ENCODE data around the gene CT47B1.
"Not testable (repeated sequence)": the region's sequence is repeated elsewhere in the genome, so short reads cannot be mapped to it uniquely, and the experiment has no call there.

CT47B1 gene

DNA sequence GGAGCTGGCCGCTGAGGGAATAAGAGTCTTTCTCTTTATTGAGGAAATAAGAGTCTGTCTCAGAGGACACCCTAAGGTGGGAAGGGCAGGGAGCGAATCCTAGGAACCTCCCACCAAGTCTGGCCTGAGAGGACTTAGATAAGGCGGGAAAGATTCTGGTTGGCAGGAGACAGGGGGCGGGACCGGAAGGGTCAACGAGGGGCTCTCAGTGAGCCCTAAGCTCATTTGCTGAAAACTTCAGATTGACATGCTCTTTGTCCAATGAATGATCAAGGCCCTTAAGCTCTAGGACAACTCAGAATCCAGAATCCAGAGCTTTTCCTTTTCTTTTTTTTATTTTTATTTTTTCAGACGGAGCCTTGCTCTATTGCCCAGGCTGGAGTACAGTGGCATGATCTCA is at the start of gene CT47B1:
TSS of gene CT47B1 (minus strand) at position 101 of the 400 bp plus-strand sequence. CDS start 196 bp downstream, outside the sequence.
- DNase-seq (ENCODE audit: low read depth in 2 of 3, low spot score in 2 of 3): not testable (repeated sequence)

DNA sequence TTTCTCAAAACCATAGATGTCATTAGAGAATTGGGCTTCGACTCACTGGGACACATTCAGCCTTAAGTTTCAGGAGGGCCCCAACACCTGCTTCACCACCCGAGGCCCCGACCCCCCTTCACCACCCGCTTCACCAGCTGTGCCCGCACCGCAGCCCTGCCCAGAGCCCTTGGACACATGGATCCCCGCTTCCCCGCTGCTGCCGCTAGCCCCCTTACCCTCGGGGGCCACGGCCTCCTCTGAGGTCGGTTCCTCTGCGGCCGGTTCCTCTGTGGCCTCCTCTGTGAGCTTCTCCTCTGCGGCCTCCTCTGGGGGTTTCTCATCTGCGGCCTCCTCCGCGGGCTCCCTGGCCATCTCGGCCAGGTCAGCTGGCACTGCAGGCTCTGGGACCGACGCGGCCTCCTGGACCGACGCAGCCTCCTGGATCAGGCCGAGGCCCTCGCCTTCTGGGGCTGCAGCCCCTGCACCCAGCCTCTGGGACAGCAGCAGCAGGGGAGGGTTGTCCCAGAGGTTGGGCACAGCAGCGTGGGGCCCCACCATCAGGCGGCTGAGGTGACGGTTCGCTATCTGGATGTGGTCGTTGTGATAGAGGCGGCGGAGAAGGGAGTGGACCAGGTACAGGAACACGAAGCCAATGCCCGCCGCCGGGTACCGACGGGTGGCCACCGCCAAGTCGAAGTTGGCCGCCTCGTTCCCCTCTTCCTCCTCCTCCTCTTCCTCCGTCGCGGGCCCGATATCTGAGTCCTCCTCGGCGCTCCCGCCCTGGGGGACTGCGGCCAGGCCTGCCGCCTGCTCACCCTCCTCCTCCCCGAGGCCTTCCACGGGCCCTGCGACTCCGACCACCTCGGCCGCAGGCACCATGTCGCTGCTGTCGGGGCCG is 748 bp downstream of the CT47B1 start:
- DNase-seq (ENCODE audit: low read depth in 2 of 3, low spot score in 2 of 3): no peak

DNA sequence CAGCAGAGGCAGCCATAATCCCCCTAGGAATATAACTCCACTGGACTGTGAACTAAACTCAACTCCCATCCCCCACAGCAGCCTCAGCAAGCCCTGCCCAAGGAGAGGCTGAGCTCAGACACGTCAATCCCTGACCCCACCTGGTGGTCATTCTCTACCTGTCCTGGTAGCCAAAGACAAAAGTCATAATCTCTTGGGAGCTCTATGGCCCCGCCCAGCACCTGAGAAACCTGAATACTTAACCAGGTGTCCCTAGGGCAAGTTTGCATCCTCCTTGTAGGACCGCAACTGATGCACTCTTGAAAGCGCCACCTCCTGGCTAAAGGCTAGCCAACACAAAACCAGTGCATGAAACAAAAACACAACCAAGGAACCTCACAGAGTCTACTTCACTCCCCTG is 18.4 kb downstream of the CT47B1 start:
- no peak for DNase-seq (ENCODE audit: low read depth in 2 of 3, low spot score in 2 of 3)

DNA sequence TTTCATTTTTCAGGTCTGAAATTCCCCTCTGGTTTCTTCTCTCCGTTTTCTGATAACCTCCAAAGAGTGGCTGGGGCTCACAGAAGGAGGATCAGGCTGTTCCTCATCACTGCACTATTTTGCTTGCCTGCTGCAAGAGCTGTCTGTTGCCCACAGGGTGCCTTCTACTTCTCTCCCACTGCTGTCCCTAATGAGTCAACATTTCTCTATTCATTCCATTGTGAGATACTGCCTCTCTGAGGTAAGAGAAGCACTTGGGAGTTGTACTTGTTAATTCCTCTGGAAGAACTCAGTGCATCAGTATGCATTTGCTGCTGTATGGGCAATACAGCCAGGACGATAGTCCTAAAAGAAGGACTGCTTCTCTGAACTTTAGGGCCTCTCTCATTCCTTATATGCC is 34.8 kb downstream of the CT47B1 start:
- DNase-seq (ENCODE audit: low read depth in 2 of 3, low spot score in 2 of 3): no peak

DNA sequence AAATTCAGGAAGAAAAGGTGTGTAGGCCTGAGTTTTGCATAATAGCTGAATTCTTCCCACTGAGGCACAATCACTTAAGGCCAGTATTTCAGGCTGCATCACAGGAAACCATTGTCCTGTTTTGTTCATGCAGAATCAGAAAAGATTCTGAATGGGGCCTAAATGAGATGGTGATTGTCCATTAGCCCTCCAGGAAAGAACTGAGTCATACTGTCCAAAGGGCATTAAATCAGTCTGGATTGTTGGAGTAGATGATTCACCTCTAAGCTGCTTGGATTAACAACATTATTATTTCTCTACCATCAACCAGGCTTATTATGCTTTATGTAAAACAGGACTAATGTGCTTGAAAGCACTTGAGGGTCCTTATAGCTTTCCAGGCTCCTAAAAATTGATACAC is 36.2 kb downstream of the CT47B1 start:
- no peak for DNase-seq (ENCODE audit: low read depth in 2 of 3, low spot score in 2 of 3)

DNA sequence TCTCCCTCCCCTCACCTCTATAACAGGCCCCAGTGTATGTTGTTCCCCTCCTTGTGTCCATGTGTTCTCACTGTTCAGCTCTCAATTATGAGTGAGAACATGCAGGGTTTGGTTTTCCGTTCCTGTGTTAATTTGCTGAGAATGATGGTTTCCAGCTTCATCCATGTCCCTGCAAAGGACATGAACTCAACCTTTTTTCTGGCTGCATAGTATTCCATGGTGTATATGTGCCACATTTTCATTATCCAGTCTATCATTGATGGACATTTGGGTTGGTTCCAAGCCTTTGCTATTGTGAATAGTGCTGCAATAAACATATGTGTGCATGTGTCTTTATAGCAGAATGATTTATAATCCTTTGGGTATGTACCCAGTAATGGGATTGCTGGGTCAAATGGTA is 48.5 kb downstream of the CT47B1 start:
- not testable (repeated sequence) for DNase-seq (ENCODE audit: low read depth in 2 of 3, low spot score in 2 of 3)

DNA sequence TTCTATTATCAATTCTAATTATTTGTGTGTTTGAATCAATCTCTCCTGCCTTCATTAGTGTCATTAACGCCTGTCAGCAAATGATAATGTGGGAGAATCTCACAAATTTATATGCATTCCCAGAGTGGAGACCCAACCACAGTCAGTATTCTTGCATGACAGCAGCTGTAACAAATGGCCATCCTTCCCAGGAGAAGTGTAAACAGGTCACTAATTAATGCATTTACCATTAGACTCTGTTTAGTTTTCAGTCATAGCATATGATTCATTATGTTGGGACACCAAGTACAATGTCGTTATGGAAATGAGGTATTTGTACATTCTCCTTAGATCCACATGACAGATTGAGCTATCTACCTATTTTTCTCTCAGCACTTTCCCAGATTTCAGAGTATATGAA is 50.5 kb downstream of the CT47B1 start:
- DNase-seq (ENCODE audit: low read depth in 2 of 3, low spot score in 2 of 3): no peak

DNA sequence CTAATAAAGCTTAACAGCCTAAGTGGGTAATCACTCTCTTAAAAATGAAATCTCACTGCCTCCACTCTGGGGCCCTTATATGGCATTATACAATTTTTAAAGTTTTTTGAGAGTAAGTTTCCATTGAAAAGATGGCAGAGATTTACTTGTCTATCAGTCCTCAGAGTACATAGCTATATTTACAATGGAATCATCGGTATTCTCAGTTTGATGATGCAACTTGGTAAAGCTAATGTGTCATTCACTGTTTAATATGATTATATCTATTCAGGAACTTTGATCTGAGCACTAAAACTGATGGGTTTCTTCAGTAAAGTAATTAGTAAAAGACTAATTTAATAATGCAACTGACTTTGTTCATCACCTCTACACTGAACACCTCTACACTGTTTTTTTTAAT is 51.6 kb downstream of the CT47B1 start:
- DNase-seq (ENCODE audit: low read depth in 2 of 3, low spot score in 2 of 3): no peak

DNA sequence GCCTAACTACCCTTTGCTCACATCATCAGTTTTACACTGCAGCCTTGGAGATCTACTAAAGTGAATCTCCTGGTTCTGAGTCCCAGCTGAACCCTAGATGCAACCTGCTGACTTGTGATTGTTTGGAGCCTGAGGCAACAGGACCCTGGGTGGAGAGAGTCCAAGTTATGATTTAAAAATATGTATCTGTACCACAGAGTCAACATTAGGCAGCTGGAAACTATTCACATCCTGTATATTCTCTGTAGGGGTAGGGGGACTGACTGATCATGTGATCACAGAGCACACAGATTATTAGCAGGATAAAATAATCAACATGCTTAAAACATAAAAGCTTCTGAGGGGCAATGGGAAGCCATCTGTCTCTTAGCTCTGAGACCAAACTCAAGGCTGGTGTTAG is 52.1 kb downstream of the CT47B1 start:
- DNase-seq (ENCODE audit: low read depth in 2 of 3, low spot score in 2 of 3): no peak

All from activated CD8-positive, alpha-beta memory T cell treated with anti-CD3 and anti-CD28 coated beads for 48 hours (primary cell).